Glomerular endothelial cell (primary cell): Measurements from ENCODE around the gene IARS2. TPM values are rescaled to one million over a fixed set of nuclear protein-coding genes. Genes with fewer than 3 reads are reported as not detected.
"Not testable (repeated sequence)": the region's sequence is repeated elsewhere in the genome, so short reads cannot be mapped to it uniquely, and the experiment has no call there.

Experiments
- DNase-seq: peaks from one replicate; pipeline ENCODE4 v3.0.0-alpha.2; 2011; ENCODE audit warnings: low read depth, low spot score; ENCODE audit errors: extremely low read depth
- total RNA-seq: library from RNA; depleted of rRNA; stranded (reverse); fragments of >200 nt; gene quantifications from 2 replicates; pipeline ENCODE4 v1.2.3, GENCODE V29; 2015

Gene IARS2
- total RNA-seq, 1 donor from 2014 or later, result 56.8 TPM

- DNase-seq, result no peak
These were observed 66.1 kb downstream of the IARS2 start for GRCh38 chr1:220160027-220160426.

- DNase-seq, result no peak
These were observed 70.2 kb downstream of the IARS2 start for GRCh38 chr1:220164116-220164515.

- no peak for DNase-seq
These were observed 70.6 kb downstream of the IARS2 start for GRCh38 chr1:220164517-220164916.

GRCh38 chr1:220166853-220167252 is 72.9 kb downstream of the IARS2 start:
- DNase-seq, result no peak

- DNase-seq, result not testable (repeated sequence)
These were observed 76.0 kb downstream of the IARS2 start for GRCh38 chr1:220169887-220170286.

GRCh38 chr1:220170836-220171526 is 77.0 kb downstream of the IARS2 start:
- no peak for DNase-seq

GRCh38 chr1:220176540-220176939 is 82.6 kb downstream of the IARS2 start:
- no peak for DNase-seq

- DNase-seq, result no peak
These were observed 88.2 kb downstream of the IARS2 start for GRCh38 chr1:220182111-220182510.

GRCh38 chr1:220182656-220183055 is 88.7 kb downstream of the IARS2 start:
- DNase-seq, result no peak

GRCh38 chr1:220184506-220184905 is 90.6 kb downstream of the IARS2 start:
- DNase-seq, result no peak

- DNase-seq, result no peak
These were observed 92.8 kb downstream of the IARS2 start for GRCh38 chr1:220186752-220187151.

- no peak for DNase-seq
These were observed 94.6 kb downstream of the IARS2 start for GRCh38 chr1:220188538-220188937.

- DNase-seq, result no peak
These were observed 95.9 kb downstream of the IARS2 start for GRCh38 chr1:220189750-220190347.

GRCh38 chr1:220195701-220196100 is 101.8 kb downstream of the IARS2 start:
- DNase-seq, result no peak

Other genes starting within 250 kb of the IARS2 start
- not detected in 2 replicates for gene SLC30A10, start 165.6 kb upstream of the IARS2 start, total RNA-seq
- gene EPRS1, start 47.6 kb upstream of the IARS2 start, total RNA-seq, result 69.9 and 79.8 TPM in 2 replicates
- gene BPNT1, start 4.3 kb upstream of the IARS2 start, total RNA-seq, result 23.1 and 29.3 TPM in 2 replicates
- gene RAB3GAP2, start 178.3 kb downstream of the IARS2 start, total RNA-seq, result 21.4 and 28.9 TPM in 2 replicates